HEK293T (cell line): ENCODE measurements around the gene KLHL29.

Source experiments
- FOXA1 ChIP-seq: fragments of 450-650 bp; IDR thresholded peaks from 2 replicates; pipeline ENCODE4 v1.6.1; 2016; ENCODE audit warnings: mild to moderate bottlenecking
- SP1 ChIP-seq: fragments of 450-650 bp; IDR thresholded peaks from 2 replicates; pipeline ENCODE4 v1.6.1; 2017
- TARDBP ChIP-seq: fragments of 450-650 bp; IDR thresholded peaks from 2 replicates; pipeline ENCODE4 v1.6.1; 2016

GRCh38 chr2:23757686-23758433 lies 372.9 kb downstream of the KLHL29 start:
- TF ChIP-seq FOXA1 (no peak), SP1 (no peak), TARDBP (no peak)
